H54 (cell line): ENCODE data around the gene TDO2.
"Not testable (repeated sequence)": the region's sequence is repeated elsewhere in the genome, so short reads cannot be mapped to it uniquely, and the experiment has no call there.

Experiments used
- DNase-seq: peaks from one replicate; pipeline ENCODE4 v3.0.0; 2011; ENCODE audit warnings: low spot score, mixed read lengths; ENCODE audit not compliant: insufficient read length
- FAIRE-seq: peaks from 3 replicates; lab custom pipeline; 2011; peaks lifted over from hg19 to GRCh38; lab: Jason Lieb, UNC
- POLR2A ChIP-seq: IDR thresholded peaks from 2 replicates; pipeline ENCODE4 v1.6.1; 2011; ENCODE audit warnings: low read depth, mild to moderate bottlenecking, low read length

The TDO2 gene

GRCh38 chr4:155889946-155890345 is 13.6 kb upstream of the TDO2 start:
- FAIRE-seq, result no peak
- no peak for DNase-seq
- TF ChIP-seq POLR2A, result no peak

- FAIRE-seq, result no peak
- no peak for DNase-seq
- no peak for TF ChIP-seq POLR2A
Measured at GRCh38 chr4:155891058-155891457, 12.4 kb upstream of the TDO2 start.

- DNase-seq, FAIRE-seq: not testable (repeated sequence)
Measured at GRCh38 chr4:155898371-155898770, 5.1 kb upstream of the TDO2 start.

DNA sequence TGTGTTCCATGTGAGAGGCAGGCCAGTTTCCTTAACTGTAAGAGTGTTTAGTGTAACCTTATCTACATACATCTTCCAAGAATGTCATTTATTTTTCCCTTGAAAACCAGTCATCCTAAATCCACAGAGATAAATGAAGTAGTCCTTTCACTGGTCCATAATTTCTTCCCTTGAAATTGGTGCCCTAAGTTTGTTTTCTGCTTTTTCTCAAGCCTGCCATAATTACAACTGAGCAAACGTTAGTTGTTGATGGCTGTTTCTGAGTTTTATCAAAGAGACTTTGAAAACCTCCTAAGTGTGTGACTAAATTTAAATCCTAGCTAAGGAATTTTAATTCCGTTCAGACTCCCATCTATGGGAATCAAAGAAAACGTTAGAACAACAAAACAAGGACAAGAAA is 3.6 kb upstream of the TDO2 start:
- no peak for FAIRE-seq

DNA sequence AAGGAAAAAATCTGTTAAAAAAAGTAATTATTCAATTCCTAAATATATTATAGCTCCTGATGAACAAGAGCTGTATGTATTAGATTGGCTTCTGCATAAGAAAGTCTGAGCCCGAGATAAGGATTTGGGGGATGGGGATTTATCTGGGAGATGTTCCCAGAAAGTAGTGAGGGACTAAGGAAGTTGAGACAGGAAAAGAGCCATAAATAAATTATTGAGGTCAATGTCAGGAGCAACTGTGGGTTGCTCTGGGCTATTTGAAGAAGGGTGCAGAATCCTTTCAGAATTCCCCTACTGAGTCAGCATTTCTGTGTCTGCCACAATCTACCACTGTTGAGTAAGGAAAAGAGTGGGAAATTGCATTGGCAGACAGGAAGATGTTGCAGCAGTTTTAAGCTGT is 3.1 kb upstream of the TDO2 start:
- peak; percentile 64 for FAIRE-seq
- TF ChIP-seq POLR2A, result no peak
- DNase-seq, result no peak

More for the DNA sequence above, 3.6 kb upstream of the TDO2 start:
- no peak for DNase-seq
- no peak for TF ChIP-seq POLR2A

- no peak for TF ChIP-seq POLR2A
Measured at GRCh38 chr4:155901013-155901412, 2.5 kb upstream of the TDO2 start.

DNA sequence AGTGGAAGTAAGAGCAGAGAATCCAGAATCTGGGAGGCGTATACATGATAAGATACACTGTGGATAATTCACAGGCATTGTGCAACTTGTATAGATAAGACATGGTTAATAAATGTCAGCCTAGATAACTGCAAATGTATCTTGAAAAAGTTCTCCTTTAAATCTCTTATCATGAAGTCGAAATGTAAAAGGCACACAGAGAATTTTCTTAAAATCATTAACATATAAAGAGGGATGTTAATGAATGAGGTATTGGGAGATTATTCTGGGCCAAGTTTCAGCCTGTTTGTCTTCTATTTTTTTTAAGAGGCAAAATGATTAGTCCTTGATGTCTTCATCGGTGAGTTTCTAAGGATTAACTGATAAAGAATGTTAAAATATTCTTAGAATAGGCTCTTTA is 835 bp downstream of the TDO2 start:
- no peak for DNase-seq
- FAIRE-seq, result no peak
- TF ChIP-seq POLR2A, result no peak

More at GRCh38 chr4:155901013-155901412, 2.5 kb upstream of the TDO2 start:
- no peak for DNase-seq
- FAIRE-seq, result no peak

- FAIRE-seq (peak; percentile 61), DNase-seq (no peak)
Measured at GRCh38 chr4:155906554-155907247, 3.2 kb downstream of the TDO2 start.

DNA sequence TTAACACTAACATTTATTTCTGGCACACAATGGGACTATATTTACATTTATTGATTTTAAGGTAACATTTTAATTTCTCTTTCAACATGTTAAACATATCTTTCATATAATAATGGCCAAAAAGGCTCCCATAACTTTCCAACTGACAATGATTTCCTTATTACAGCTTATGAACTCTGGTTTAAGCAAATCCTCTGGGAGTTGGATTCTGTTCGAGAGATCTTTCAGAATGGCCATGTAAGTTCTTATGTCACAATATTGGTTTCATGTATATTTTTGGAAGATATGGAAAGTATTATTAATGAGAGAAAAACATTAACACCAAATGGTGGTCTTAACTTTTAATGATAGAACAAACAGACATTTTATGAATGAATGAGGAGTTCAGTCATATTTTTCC is 4.1 kb downstream of the TDO2 start:
- FAIRE-seq, result no peak
- no peak for DNase-seq
- no peak for TF ChIP-seq POLR2A

More at GRCh38 chr4:155906554-155907247, 3.2 kb downstream of the TDO2 start:
- no peak for TF ChIP-seq POLR2A

DNA sequence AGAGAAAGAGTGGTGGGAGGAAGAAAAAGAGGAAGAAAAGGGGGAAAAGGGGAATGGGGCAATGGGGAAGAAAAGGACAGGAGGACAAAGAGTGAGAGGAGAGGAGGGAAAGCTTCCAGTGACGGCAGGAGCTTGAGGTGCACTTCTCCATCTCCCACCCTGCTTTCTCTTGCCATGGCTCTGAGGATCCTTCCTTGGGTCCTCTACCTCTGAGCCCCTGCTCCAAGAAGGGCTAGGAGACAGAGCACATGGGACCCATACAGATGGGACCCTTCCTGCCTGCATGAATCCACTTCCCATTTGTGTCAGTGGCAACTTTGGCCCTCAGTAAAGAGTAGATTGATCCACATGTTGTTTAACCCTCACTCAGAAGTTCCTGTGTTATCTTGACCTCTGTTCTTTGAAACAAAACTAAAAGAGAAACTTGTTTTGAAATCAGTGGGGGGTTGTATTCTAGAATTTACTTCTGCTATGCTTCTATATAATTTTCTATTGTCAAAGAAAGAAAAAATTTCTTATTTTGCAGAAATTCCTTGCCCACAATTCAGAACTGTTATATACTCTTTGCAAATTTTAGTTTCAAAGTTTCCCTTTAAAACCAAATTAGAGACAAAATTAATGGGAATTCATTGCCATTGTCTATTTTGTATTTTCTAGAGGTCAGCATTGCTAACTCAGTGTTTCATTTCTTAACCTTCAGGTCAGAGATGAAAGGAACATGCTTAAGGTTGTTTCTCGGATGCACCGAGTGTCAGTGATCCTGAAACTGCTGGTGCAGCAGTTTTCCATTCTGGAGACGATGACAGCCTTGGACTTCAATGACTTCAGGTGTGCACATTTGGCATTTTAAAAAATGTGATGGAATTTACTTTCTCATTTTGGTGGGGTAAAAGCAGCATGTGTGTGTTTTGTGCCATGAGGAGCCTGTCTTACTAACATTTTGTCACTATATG is 5.0 kb downstream of the TDO2 start:
- DNase-seq, result no peak
- TF ChIP-seq POLR2A, result no peak
- FAIRE-seq, result no peak

DNA sequence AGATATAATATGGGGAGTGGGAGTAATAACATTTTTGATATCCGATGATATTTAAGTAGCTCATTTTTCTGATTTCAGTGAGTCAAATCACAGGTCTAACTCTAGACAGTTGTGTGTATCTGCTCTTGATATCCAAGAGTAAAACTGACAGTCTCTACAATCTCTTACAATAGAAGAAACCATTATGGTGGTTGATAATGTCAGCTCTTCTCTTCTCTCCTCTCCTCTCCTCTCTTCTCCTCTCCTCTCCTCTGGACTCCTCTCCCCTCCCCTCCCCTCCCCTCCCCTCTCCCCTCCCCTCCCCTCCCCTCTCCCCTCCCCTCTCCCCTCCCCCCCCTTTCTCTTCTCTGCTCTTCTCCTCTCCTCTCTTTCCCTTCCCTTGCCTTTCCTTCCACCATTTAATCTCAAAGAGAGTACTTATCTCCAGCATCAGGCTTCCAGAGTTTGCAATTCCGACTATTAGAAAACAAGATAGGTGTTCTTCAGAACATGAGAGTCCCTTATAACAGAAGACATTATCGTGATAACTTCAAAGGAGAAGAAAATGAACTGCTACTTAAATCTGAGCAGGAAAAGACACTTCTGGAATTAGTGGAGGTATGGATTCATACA is 6.2 kb downstream of the TDO2 start:
- FAIRE-seq (no peak), DNase-seq (no peak)
- TF ChIP-seq POLR2A, result no peak

DNA sequence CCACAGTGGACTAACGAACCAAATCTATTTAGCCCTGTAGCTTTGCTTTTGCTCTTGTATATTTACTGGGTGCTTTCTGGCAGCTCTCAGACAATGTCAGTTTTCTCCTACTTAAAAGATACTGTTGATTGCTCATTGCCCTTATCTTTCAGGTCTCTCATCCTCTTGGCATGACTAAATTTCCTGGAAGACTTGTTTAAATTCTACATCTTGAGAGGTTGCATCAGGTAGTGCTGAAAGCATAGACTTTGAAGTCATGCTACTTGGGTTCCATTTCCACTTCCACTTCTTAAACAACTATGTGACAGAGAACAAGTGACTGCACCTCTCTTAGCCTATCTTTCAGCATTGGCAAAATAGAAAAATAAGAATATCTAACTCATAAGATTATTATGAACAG is 8.4 kb downstream of the TDO2 start:
- FAIRE-seq (no peak), DNase-seq (no peak)
- no peak for TF ChIP-seq POLR2A

DNA sequence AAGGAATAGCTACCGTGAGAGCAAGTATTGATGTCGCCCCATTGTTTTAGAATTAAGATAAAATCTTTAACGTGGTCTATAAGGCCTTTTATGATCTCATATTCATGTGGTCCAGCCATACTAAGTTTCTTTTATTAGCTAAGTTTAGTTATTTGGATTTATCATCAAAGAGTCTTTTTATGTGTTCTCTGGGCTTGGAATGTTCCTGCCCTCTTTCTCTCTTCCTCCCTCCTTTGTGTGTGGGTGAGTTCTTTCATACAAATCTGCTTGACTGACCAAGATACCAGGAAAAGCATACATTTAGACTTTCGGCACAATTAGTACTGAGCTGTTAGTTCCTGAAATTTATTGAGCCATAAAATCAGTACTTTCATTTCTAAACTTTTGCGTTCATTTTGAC is 11.3 kb downstream of the TDO2 start:
- FAIRE-seq (no peak), DNase-seq (no peak)
- no peak for TF ChIP-seq POLR2A

- no peak for DNase-seq
- no peak for TF ChIP-seq POLR2A
- no peak for FAIRE-seq
Measured at GRCh38 chr4:155921597-155921996, 18.1 kb downstream of the TDO2 start.
